ENCODE results near the gene PLEKHF1.

PLEKHF1 gene

GRCh38 chr19:29678484-29679106 lies 13.3 kb downstream of the PLEKHF1 start:
- no peak for DNase-seq (ENCODE audit: low read depth, low spot score)

- DNase-seq (ENCODE audit: low read depth, low spot score), result no peak
These were observed 14.4 kb downstream of the PLEKHF1 start for GRCh38 chr19:29679598-29680210.

- DNase-seq (ENCODE audit: low read depth, low spot score), result no peak
These were observed 15.2 kb downstream of the PLEKHF1 start for GRCh38 chr19:29680447-29680846.

- no peak for DNase-seq (ENCODE audit: low read depth, low spot score)
These were observed 15.7 kb downstream of the PLEKHF1 start for GRCh38 chr19:29680937-29681336.

GRCh38 chr19:29681422-29682235 lies 16.4 kb downstream of the PLEKHF1 start:
- DNase-seq (ENCODE audit: low read depth, low spot score), result peak; percentile 75

- no peak for DNase-seq (ENCODE audit: low read depth, low spot score)
These were observed 17.1 kb downstream of the PLEKHF1 start for GRCh38 chr19:29682236-29682895.

- peak; percentile 62 for DNase-seq (ENCODE audit: low read depth, low spot score)
These were observed 17.7 kb downstream of the PLEKHF1 start for GRCh38 chr19:29683009-29683408.

- DNase-seq (ENCODE audit: low read depth, low spot score), result peak; percentile 68
These were observed 20.1 kb downstream of the PLEKHF1 start for GRCh38 chr19:29685326-29685725.

GRCh38 chr19:29686285-29686805 lies 21.1 kb downstream of the PLEKHF1 start:
- no peak for DNase-seq (ENCODE audit: low read depth, low spot score)

GRCh38 chr19:29687244-29687896 lies 22.1 kb downstream of the PLEKHF1 start:
- DNase-seq (ENCODE audit: low read depth, low spot score), result peak; percentile 92

GRCh38 chr19:29687897-29688728 lies 22.9 kb downstream of the PLEKHF1 start:
- DNase-seq (ENCODE audit: low read depth, low spot score), result no peak

- no peak for DNase-seq (ENCODE audit: low read depth, low spot score)
These were observed 25.6 kb downstream of the PLEKHF1 start for GRCh38 chr19:29690842-29691241.

GRCh38 chr19:29694161-29694560 lies 28.9 kb downstream of the PLEKHF1 start:
- DNase-seq (ENCODE audit: low read depth, low spot score), result no peak

GRCh38 chr19:29694669-29695627 lies 29.7 kb downstream of the PLEKHF1 start:
- peak; percentile 83 for DNase-seq (ENCODE audit: low read depth, low spot score)

GRCh38 chr19:29695765-29696564 lies 30.7 kb downstream of the PLEKHF1 start:
- no peak for DNase-seq (ENCODE audit: low read depth, low spot score)

GRCh38 chr19:29696565-29696846 lies 31.2 kb downstream of the PLEKHF1 start:
- DNase-seq (ENCODE audit: low read depth, low spot score), result no peak

- no peak for DNase-seq (ENCODE audit: low read depth, low spot score)
These were observed 32.4 kb downstream of the PLEKHF1 start for GRCh38 chr19:29697523-29698261.

- no peak for DNase-seq (ENCODE audit: low read depth, low spot score)
These were observed 34.6 kb downstream of the PLEKHF1 start for GRCh38 chr19:29699861-29700260.
